Measurements from ENCODE around the gene CYB5D1.

CYB5D1 gene

DNA sequence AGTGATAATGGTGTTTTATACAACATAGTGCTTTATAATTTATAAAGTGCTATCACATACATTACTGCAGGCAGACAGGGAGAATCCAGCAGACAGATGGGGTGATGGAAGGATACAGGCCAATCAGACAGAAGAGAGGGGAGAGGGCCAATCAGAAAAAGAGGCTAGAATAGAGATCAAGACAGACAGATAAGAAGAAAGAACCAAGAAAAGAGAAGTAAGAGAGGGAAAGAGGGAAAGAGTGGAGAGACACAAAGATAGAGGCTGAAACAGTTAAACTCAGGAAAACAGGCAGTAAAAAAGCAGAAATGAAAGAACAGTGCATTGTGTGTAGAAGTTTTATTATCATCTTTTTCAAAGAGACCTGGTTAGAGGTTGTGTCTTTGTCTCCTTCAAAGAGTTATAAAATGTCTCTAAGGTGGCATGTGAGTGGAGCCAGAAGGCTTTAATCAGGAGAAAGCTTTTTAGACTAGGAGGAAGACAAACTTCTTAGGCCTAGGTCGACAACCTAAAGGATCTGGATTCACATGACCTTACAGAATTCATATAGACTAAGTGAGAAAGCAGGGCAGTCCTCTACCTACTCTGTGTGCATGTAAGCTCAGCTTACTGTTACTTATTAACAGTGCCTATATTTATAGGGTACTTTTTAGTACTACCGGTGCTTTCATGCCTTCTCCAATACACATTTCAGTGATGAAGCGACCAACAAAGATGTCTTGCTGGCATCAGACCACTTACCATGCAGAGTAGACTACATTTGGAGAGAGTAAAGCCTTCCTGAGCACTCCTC lies 22.5 kb downstream of the CYB5D1 start:
- H3K4me3 ChIP-seq = no peak overlapping the region
- no peak overlapping the region for H3K27ac ChIP-seq

DNA sequence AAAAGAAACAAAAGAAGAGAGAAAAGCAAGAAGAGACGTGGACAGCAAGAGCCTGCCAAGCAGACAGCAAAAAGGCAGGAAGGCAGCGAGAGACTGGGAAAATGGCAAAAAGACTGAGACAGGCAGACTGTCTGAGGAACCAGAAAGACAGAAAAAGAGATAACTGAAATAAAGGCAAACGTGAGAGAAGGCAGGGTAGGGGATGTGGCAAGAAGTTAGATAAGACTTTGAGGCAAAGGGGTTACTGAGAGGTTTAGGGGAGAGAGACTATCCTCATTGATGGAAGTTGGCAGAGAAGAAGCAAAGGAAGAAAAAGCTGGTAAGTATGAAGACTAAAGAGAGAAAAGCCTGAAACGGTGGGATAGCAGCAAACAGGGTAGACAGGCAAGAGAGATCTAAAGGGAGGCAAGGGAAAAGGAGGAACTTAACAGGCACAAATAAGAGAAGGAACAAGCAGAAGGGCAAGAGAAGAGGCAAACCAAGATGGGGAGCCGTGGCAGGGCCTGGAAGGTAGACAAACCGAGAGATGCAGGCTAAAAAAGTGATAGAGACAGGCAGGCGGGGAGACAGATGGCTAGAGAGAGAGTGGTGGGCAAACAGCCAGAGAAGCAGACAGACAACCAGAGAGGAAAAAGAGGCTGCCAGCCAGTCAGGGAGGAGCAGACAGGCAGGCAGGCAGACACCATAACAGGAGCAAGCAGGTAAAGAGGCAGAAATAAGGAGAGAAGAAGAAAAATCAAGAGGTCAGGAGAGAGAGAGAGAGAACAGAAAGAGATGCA lies 23.7 kb downstream of the CYB5D1 start:
- H3K27ac ChIP-seq = peak overlapping the region in 8 of 21 experiments; percentile 24 to 96 (median 36)
- no peak overlapping the region for H3K4me3 ChIP-seq

DNA sequence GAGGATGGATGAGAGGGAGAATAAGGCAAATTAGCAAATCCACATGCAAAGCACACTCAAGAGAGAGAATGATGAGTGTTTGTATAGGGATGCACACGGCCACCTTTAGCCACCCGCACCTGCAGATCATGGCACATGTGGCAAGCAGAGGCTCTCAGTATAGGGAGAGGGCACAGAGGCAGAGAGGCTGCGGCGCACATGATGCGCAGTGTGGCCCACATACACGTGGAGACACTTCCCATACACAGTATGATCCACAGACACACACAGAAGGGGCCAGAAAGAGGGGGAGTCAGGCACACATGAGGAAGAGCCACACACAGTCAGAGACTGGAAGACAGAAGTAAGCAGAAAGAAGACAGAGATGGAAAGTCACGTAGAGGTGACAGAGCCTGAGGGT lies 24.3 kb downstream of the CYB5D1 start:
- Histone ChIP-seq H3K27ac (peak overlapping the region in 9 of 21 experiments; percentile 2 to 96 (median 35)), H3K4me3 (no peak overlapping the region)

DNA sequence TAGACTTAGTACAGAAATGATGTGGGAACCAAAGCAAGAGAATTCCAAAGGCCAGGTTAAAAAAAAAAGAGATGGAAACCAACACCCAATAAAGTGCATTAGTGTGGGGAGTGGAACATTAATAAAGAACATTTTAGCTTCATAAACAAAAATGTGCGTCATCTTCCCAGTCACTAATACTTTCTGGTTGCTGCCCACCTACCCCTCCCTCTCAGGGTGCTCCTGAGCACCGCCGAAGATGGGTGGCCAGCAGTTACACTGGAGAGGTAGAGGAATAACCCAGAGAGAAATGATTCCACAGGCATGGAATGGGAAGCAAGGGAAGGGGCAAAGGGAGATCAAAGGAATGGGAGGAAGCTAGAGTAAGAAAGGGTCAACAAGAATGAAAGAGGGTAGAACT lies 24.8 kb downstream of the CYB5D1 start:
- H3K4me3 ChIP-seq = no peak overlapping the region
- peak overlapping the region in 12 of 21 experiments; percentile 20 to 98 (median 88) for H3K27ac ChIP-seq

DNA sequence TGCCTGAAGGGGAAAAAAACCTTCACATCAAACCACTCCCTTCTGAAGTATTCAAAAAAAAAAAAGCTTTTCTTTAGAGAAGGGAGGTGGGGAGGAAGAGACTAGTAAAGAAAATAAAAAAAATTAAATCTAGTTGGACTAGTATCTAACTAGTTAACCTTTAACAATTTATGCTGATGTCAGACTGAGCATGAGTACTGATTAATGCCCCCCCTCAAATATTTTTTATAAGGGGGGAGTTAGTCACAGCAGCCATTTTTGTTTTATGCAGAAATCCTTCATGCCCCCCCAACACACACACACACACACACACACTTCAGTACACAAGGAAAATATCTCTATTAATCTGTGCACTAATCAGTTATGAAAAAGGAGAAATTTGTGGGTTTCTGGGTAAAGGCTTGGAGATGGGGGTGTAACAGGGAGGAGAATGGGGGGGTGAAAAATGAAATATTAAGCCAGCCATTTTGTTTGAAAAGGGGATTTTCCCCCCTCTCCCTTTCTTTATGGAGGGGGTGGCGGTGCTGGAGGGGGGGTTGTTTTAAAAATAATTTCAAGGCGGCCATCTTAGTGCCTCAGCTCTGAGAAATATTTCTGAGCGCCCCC lies 26.1 kb downstream of the CYB5D1 start:
- Histone ChIP-seq H3K27ac (peak overlapping the region in 19 of 21 experiments; percentile 75 to 98 (median 92)), H3K4me3 (peak overlapping the region; percentile 32 to 88 (median 68))

DNA sequence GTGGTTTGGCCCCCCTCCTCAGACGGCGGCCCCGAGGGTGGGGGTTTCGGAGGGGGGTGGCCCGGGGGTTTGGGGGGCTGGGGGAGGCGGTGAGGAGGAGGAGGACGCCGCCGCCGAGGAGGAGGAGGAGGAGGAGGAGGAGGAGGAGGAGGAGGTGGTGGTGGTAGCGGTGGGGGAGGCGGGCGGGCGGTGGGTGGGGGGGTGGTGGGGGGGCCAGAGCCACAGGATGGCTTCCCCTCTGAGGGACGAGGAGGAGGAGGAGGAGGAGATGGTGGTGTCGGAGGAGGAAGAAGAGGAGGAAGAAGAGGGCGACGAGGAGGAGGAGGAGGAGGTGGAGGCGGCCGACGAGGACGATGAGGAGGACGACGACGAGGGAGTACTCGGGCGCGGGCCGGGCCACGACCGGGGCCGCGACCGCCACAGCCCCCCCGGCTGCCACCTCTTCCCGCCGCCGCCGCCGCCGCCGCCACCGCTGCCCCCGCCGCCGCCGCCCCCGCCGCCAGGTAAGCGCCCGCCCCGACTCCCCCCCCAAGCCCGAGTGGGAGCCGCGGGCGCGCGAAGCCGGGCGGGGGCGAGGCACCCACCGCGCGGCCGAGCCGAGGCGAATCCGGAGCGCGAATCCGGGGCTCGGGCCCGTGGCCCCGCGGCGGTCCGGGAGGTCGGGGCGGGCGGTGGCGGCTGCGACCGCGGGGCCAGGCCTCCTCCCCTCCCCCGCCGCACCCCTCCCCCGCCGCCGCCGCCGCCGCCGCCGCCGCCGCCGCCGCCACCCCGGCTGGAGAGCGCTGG lies 27.0 kb downstream of the CYB5D1 start:
- peak overlapping the region; percentile 66 to 88 (median 81) for H3K4me3 ChIP-seq
- H3K27ac ChIP-seq = peak overlapping the region; percentile 23 to 98 (median 93)

DNA sequence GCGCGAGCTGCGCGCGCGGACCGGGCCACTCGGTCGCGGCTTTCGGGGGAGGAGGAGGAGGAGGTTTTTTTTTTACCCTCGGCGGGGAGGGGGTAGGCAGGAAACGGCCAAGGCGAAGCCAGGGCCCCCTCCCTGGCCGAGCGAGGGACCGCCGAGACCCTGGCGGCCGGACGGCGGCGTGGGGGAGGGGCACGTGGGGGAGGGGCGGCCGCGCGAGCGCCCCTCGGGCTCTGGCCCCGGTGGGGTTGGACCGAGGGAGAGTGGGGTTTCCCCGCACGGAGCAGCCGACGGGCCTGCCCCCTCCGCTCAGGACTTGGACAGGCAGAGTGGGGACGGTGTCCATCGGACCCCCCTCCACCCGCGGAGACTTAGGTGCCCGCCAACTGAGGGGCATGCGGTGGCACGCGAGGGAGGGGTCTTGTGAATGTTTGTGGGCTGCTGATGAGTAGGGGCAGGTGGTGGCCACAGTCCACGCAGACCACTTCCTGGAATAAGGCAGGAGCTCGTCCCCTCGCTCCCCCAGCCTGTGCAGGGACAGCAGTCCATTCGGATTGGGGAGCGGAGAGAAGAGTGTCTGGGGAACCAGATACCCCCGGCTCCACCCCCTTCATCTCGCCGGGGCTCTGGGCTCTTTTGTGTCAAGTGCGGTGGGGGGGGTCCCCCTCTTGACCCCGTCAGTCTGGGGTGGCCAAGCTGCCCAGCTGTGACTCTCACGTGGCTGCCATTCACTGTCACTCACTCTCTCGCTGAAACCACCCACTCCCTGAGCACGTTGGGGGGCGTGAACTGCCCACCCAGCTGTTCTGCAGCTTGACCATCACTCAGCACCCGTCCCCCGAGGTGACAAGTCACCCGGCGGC lies 27.8 kb downstream of the CYB5D1 start:
- Histone ChIP-seq H3K27ac (peak overlapping the region; percentile 23 to 98 (median 93)), H3K4me3 (peak overlapping the region; percentile 66 to 88 (median 81))

DNA sequence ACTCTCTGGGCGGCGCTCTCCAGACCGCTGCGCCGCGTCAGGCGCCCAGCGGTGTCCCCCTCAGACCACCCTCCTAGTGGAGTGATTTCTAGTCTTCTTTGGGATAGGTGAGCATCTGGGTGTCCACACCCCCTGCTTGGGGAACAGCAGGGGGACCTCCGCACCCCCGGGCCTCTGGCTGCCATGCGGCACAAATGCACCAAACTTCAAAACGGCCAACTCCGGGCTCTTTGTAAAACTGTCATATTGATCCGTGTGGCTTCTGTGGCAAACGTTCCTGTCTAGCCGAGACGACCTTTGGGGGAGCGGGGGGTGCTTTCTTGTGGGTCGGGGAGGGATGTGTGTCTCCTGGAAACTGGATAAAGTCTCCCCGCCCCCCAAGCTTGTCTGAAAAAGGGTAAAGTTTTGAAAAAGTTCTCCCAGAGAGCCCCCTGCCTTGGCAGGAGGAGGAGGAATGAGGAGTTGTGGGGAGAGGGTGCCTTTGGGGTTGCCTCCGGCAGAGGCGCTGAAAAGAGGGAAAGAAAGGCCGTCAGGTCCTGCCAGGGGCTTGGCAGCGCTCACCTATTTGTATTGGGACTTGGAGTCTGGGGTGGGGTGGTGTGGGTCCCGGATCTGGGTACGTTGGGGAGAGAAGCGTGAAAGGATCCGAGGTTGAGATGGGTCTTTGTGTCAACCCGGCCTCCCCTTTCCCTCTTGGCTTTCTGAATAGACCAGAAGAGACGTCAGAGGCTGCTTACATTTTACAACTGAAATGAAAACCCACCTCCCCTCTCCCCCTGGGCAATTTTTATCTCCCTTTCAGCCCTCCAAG lies 28.6 kb downstream of the CYB5D1 start:
- Histone ChIP-seq H3K4me3 (peak overlapping the region; percentile 66 to 88 (median 81)), H3K27ac (peak overlapping the region; percentile 8 to 98 (median 93))

DNA sequence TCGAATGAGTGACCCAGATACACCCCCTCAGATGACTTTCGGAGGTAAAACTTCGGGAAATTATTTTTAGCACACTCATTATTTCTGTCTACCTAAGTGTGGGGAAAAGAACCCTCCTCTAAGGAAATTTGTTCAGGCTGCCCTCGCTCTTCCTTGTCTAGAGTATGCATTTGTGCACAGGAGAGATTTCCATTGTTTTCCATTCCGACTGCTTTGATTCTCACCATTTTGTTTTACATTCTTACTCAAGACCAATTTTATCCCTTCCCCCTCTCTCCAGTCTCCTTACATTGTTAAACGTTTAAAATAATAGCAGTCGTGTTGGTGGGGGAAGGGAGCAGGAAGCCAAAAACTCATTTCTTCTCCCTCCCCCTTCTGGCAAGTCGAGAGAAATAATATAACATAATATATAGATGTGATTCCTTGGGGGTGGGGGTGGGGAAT lies 29.3 kb downstream of the CYB5D1 start:
- H3K4me3 ChIP-seq = peak overlapping the region; percentile 66 to 88 (median 81)
- peak overlapping the region; percentile 8 to 98 (median 93) for H3K27ac ChIP-seq

DNA sequence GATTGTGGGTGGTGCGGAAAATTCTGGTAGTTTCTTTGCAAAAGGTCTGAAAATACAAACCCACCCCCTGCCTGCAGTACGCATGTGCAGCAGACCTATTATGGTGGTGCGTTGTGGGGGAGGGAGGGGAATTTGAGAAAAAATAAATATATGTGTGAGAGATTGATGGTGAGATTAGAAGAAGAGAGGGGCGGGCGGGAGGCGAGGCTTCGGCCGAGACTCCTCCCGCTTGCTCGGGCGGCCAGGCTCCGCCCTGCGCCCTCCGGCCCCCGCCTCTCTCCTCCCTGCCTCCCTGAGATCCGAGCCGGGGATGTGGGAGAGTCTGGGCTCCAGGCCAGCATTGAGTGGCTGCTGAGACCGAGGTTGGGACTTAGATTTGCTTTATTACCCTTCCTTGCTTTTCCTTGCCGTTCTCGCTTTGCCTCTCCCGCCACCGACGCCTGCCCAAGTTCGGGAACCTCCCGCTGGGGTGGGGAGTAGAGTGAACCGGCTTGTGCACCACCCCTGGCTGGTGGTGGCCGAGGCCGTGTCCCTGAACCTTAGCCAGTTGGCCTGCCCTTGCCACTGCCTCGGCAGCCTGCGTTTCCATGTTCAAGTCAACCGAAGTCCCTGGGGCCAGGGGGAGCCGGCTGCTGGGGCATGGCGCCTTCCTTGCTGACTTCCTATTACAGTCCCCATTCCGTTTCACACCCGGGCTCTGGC lies 29.8 kb downstream of the CYB5D1 start:
- H3K27ac ChIP-seq = peak overlapping the region in 20 of 21 experiments; percentile 73 to 98 (median 93)

DNA sequence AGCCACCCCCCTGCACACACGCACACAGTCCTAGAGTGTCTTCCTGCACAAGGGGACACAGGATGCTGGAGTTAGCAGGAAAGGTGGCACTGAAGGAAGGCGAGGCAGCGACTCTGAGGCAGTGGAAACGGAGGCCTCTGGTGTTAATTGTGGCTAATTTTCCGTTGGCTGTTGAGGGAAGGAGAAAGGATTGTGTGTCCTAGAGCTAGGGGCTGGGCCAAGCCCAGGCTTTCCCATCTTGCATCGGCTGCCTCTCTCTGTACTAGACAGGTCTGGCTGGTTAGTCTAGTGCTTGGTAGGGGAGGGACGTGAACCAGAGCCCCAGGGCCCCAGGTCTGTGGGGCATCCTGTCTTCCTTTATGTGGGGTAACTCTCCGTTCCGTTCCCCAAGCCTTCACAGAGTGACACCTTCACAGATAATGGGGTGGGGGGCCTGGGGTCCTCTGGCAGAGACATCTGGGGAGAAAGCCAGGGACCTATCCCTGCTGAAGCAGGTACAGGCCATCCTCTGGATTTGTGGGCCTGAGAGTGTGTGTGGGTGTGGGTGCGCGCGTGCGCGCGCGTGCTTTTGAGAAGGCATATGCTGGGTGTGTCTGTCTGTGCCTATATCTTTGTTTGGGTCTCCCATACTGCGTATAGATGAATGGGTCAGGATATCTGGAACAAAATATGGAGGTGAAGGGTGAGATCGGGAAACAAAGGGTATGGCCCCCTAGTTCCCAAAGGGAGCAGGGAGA lies 30.5 kb downstream of the CYB5D1 start, which contains the start of gene CHD3:
TSS of gene CHD3 (plus strand) at position 606 of the 737 bp plus-strand sequence. CDS start 212 bp downstream, outside the sequence.
- peak within 1 kb of the TSS in 20 of 21 experiments; percentile 73 to 98 (median 92) for H3K27ac ChIP-seq
- peak within 1 kb of the TSS; percentile 43 to 88 (median 73) for H3K4me3 ChIP-seq

More for the DNA sequence above, 29.8 kb downstream of the CYB5D1 start:
- H3K4me3 ChIP-seq = peak overlapping the region; percentile 43 to 88 (median 73)

DNA sequence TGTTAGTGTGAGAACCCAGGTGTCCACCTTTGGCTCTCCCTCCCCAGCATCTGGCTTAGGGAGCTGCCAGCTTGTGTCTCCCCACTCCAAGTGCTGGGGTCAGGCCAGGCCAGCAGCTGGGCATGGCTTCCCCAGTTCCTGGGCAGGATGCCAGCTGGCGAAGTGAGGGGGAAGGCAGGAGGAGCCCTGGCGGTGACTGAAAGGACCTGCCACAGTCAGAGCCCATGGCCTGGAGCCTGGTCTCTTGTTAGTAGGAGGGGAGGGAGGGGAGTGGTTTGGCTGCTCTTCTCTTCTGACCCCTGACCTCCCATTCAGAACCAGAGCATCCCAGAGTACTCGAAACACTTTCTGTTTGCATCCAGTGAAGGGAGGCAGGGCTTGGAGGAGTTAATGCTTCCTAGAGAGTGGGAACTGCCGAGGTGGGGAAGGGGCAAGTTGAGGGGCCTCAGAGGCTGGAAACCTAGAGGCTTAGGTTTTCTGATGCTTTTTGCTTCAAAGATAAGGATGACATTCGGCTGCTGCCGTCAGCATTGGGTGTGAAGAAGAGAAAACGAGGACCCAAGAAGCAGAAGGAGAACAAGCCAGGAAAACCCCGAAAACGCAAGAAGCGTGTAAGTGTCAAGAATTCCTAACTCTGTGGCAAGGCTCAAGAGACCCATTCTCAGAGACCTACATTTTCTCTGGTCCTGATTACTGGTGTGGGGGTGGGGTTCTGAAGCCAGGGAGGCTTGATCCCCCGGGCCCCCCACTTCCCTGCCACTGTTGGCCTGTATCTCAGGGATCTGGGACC lies 31.6 kb downstream of the CYB5D1 start:
- Histone ChIP-seq H3K4me3 (peak overlapping the region in 2 of 7 experiments; percentile 66 to 88), H3K27ac (peak overlapping the region in 20 of 21 experiments; percentile 73 to 98 (median 92))

DNA sequence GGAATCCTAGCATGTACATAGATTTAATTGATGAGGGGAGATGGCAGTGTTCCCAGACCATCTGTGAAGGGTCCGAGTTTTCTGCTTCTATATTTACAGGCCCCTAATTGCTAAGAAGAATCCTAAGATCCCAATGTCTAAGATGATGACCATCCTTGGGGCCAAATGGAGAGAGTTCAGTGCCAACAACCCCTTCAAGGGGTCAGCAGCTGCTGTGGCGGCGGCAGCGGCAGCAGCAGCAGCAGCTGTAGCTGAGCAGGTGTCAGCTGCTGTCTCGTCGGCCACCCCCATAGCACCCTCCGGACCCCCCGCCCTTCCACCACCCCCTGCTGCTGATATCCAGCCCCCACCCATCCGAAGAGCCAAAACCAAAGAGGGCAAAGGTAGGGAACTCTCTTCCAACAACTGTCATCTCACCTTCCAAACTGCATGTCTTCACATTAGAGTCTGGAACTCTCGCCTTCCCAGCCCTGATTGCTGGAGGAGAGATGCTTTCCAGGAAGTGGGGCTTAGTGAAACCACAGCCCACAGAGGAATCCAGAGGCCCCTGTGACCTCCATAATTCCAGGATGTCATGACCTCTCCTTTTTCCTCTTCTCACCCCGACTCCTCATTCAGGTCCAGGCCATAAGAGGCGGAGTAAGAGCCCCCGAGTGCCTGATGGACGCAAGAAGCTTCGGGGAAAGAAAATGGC lies 35.5 kb downstream of the CYB5D1 start:
- H3K4me3 ChIP-seq = no peak overlapping the region
- peak overlapping the region in 1 of 21 experiments; percentile 14 for H3K27ac ChIP-seq

DNA sequence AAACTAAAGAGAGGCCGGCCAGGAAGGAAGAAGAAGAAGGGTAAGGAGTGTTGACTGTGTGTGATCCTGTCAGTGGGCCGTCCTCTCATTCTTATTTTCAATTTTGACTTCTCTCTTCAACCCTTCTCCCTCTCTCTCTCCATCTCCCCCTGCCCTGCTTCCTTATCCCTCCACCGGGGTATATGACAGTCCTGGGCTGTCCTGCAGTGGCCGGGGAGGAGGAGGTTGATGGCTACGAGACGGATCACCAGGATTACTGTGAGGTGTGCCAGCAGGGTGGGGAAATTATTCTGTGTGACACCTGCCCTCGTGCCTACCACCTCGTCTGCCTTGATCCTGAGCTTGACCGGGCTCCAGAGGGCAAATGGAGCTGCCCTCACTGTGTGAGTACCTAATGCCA lies 36.4 kb downstream of the CYB5D1 start:
- no peak overlapping the region for H3K4me3 ChIP-seq
- no peak overlapping the region for H3K27ac ChIP-seq

DNA sequence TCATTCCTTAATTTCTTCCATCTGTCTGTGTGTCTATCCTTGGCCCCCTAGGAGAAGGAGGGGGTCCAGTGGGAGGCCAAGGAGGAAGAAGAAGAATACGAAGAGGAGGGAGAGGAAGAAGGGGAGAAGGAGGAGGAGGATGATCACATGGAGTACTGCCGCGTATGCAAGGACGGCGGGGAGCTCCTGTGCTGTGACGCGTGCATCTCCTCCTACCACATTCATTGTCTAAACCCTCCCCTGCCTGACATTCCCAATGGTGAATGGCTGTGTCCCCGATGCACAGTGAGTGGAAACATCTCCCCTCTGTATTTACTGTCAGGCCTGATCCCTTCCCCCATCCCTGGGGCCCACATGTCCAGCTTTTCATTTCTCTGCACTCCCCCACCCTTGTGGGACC lies 37.1 kb downstream of the CYB5D1 start:
- no peak overlapping the region for H3K27ac ChIP-seq
- no peak overlapping the region for H3K4me3 ChIP-seq

All from skin epidermis (tissue), 12 donors.